GM12892 (cell line): ENCODE results near the gene CAMTA1.

Experiments used
- POLR2A ChIP-seq: IDR thresholded peaks from 2 replicates; pipeline ENCODE4 v1.6.1; 2011; ENCODE audit warnings: low read depth, low read length, control low read depth
- POLR2AphosphoS5 ChIP-seq: IDR thresholded peaks from 2 replicates; pipeline ENCODE4 v1.6.1; 2011; ENCODE audit warnings: low read depth, low read length, control low read depth
- TAF1 ChIP-seq: IDR thresholded peaks from 2 replicates; pipeline ENCODE4 v1.6.1; 2011; ENCODE audit warnings: low read depth, mild to moderate bottlenecking, control low read depth, low read length, borderline replicate concordance

DNA sequence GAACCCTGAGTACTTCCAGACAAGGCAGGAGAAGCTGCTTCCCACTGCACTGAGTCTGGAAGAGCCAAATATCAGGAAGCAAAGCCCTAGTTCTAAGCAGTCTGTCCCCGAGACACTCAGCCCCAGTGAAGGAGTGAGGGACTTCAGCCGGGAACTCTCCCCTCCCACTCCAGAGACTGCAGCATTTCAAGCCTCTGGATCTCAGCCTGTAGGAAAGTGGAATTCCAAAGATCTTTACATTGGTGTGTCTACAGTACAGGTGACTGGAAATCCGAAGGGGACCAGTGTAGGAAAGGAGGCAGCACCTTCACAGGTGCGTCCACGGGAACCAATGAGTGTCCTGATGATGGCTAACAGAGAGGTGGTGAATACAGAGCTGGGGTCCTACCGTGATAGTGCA lies 952.8 kb downstream of the CAMTA1 start:
- TF ChIP-seq POLR2A = no peak
- TF ChIP-seq POLR2AphosphoS5 = no peak
- no peak for TF ChIP-seq TAF1
